HG03108 (cell line): ENCODE measurements around the gene COL24A1.
"Not testable (repeated sequence)": the region's sequence is repeated elsewhere in the genome, so short reads cannot be mapped to it uniquely, and the experiment has no call there.

Source experiments
- ATAC-seq: cut with Tn5 transposase; IDR thresholded peaks from one replicate; pipeline ENCODE4 v1.9.1; 2021; ENCODE audit warnings: moderate library complexity; ENCODE audit not compliant: unreplicated experiment

The COL24A1 gene

GRCh38 chr1:85822696-85823095, 333.9 kb downstream of the COL24A1 start:
- no peak for ATAC-seq

GRCh38 chr1:85818371-85818770, 338.2 kb downstream of the COL24A1 start:
- no peak for ATAC-seq

- ATAC-seq: no peak
Measured at GRCh38 chr1:85816606-85817005, 340.0 kb downstream of the COL24A1 start.

GRCh38 chr1:85815906-85816305, 340.7 kb downstream of the COL24A1 start:
- ATAC-seq: no peak

GRCh38 chr1:85806236-85806965, 350.2 kb downstream of the COL24A1 start:
- no peak for ATAC-seq

- ATAC-seq: no peak
Measured at GRCh38 chr1:85801520-85801919, 355.1 kb downstream of the COL24A1 start.

- no peak for ATAC-seq
Measured at GRCh38 chr1:85799737-85800136, 356.8 kb downstream of the COL24A1 start.

GRCh38 chr1:85798419-85798818, 358.2 kb downstream of the COL24A1 start:
- no peak for ATAC-seq

- ATAC-seq: not testable (repeated sequence)
Measured at GRCh38 chr1:85777021-85777420, 379.6 kb downstream of the COL24A1 start.

- no peak for ATAC-seq
Measured at GRCh38 chr1:85762804-85763203, 393.8 kb downstream of the COL24A1 start.

GRCh38 chr1:85756864-85757263, 399.7 kb downstream of the COL24A1 start:
- no peak for ATAC-seq

GRCh38 chr1:85748120-85748519, 408.5 kb downstream of the COL24A1 start:
- no peak for ATAC-seq

- ATAC-seq: no peak
Measured at GRCh38 chr1:85746777-85747176, 409.8 kb downstream of the COL24A1 start.

GRCh38 chr1:85743814-85744213, 412.8 kb downstream of the COL24A1 start:
- ATAC-seq: no peak

- no peak for ATAC-seq
Measured at GRCh38 chr1:85734931-85735330, 421.6 kb downstream of the COL24A1 start.

- no peak for ATAC-seq
Measured at GRCh38 chr1:85718678-85719340, 437.8 kb downstream of the COL24A1 start.

- ATAC-seq: not testable (repeated sequence)
Measured at GRCh38 chr1:85714418-85715114, 442.0 kb downstream of the COL24A1 start.

- no peak for ATAC-seq
Measured at GRCh38 chr1:85708829-85709227, 447.7 kb downstream of the COL24A1 start.

- peak; percentile 87 for ATAC-seq
Measured at GRCh38 chr1:85707990-85708828, 448.4 kb downstream of the COL24A1 start, which contains the start of gene ZNHIT6. Gene ZNHIT6 (minus strand): TSS chr1:85708433. CDS start chr1:85708284, 149 bp downstream.

- ATAC-seq: no peak
Measured at GRCh38 chr1:85707267-85707989, 449.1 kb downstream of the COL24A1 start.
